Smooth muscle cell of the umbilical artery (primary cell): ENCODE data around the gene AFTPH. TPM values are rescaled to one million over a fixed set of nuclear protein-coding genes. Genes with fewer than 3 reads are reported as not detected.

Experiments
- total RNA-seq: library from RNA; depleted of rRNA; stranded (reverse); fragments of >200 nt; gene quantifications from 2 replicates; pipeline ENCODE4 v1.2.3, GENCODE V29; 2014

The AFTPH gene, protein sequence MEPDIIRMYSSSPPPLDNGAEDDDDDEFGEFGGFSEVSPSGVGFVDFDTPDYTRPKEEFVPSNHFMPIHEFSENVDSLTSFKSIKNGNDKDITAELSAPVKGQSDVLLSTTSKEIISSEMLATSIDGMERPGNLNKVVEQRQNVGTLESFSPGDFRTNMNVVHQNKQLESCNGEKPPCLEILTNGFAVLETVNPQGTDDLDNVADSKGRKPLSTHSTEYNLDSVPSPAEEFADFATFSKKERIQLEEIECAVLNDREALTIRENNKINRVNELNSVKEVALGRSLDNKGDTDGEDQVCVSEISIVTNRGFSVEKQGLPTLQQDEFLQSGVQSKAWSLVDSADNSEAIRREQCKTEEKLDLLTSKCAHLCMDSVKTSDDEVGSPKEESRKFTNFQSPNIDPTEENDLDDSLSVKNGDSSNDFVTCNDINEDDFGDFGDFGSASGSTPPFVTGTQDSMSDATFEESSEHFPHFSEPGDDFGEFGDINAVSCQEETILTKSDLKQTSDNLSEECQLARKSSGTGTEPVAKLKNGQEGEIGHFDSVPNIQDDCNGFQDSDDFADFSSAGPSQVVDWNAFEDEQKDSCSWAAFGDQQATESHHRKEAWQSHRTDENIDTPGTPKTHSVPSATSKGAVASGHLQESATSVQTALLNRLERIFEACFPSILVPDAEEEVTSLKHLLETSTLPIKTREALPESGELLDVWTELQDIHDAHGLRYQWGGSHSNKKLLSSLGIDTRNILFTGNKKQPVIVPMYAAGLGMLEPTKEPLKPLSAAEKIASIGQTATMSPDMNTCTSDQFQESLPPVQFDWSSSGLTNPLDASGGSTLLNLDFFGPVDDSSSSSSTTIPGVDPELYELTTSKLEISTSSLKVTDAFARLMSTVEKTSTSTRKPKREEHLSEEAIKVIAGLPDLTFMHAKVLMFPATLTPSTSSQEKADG
- 34.4 and 35.6 TPM in 2 replicates for total RNA-seq

DNA sequence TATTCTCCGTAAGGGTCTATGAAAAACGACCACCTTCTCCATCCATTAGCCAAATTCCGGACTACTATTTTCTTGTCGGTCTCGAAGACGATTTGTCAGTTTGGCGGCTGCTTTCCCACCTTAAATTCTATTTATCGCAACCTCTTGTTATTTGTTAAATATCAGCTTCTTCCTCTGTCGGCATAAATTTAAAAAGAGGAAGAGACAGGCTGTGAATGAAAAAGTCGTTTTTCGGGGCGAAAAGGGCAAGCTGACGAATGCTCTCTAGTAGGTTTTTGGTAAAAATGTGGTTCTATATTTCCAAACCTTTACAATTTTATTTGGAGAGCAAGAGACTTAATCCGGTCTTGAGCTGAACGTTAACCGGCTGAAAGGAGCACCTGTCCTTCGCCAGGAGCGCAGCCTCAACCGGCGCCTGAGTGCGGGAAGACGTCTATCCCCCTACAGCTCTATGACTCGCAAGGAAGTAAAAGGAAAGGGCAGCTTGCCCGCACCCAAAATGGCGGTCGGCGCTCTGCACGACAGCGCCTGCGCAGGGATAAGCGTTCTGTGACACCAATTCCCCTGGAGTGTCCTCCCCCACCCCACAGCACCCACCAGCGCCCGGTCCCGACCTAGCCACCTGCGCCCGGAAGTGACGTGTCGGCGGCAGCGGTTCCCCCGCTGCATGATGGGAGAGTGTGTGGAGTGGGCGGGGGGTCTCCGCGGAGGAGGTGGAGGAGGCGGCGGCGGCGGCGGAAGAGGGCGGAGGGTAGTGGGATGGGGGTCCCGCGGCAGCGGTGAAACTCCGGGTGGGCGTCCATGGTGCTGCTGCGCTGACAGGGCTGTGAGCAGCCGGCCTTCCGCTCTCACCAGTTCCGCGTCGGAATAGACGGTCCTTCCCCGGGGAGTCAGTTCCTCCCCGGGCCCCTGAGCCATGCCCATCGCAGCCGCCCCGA is at the start of gene AFTPH:
TSS of gene AFTPH (plus strand) at position 663 of the 938 bp plus-strand sequence. CDS start 27,147 bp downstream, outside the sequence.

Other genes starting within 250 kb of the AFTPH start
- 3.1 and 4.8 TPM in 2 replicates for gene LGALSL, start 70.2 kb upstream of the AFTPH start, total RNA-seq
- 9.8 and 20.7 TPM in 2 replicates for gene SERTAD2, start 129.6 kb downstream of the AFTPH start, total RNA-seq